Measurements from ENCODE around the gene AGBL4.
"Not testable (repeated sequence)": the region's sequence is repeated elsewhere in the genome, so short reads cannot be mapped to it uniquely, and the experiment has no call there.

Gene AGBL4

GRCh38 chr1:49435291-49435690 lies 588.5 kb downstream of the AGBL4 start:
- DNase-seq (ENCODE audit: low read depth in 2 of 2), result no peak

GRCh38 chr1:49424782-49425181 lies 599.0 kb downstream of the AGBL4 start:
- DNase-seq (ENCODE audit: low read depth in 2 of 2), result no peak

- DNase-seq (ENCODE audit: low read depth in 2 of 2), result no peak
Measured at GRCh38 chr1:49416758-49417157, 607.0 kb downstream of the AGBL4 start.

- DNase-seq (ENCODE audit: low read depth in 2 of 2), result no peak
Measured at GRCh38 chr1:49408346-49408745, 615.4 kb downstream of the AGBL4 start.

- no peak for DNase-seq (ENCODE audit: low read depth in 2 of 2)
Measured at GRCh38 chr1:49397086-49397485, 626.7 kb downstream of the AGBL4 start.

- no peak for DNase-seq (ENCODE audit: low read depth in 2 of 2)
Measured at GRCh38 chr1:49394200-49394599, 629.6 kb downstream of the AGBL4 start.

- no peak for DNase-seq (ENCODE audit: low read depth in 2 of 2)
Measured at GRCh38 chr1:49389699-49390098, 634.1 kb downstream of the AGBL4 start.

- DNase-seq (ENCODE audit: low read depth in 2 of 2), result no peak
Measured at GRCh38 chr1:49364676-49365075, 659.1 kb downstream of the AGBL4 start.

GRCh38 chr1:49363628-49364027 lies 660.1 kb downstream of the AGBL4 start:
- DNase-seq (ENCODE audit: low read depth in 2 of 2), result no peak

GRCh38 chr1:49358036-49358435 lies 665.7 kb downstream of the AGBL4 start:
- DNase-seq (ENCODE audit: low read depth in 2 of 2), result no peak

GRCh38 chr1:49356594-49356993 lies 667.2 kb downstream of the AGBL4 start:
- DNase-seq (ENCODE audit: low read depth in 2 of 2), result no peak

GRCh38 chr1:49351768-49352167 lies 672.0 kb downstream of the AGBL4 start:
- DNase-seq (ENCODE audit: low read depth in 2 of 2), result no peak

GRCh38 chr1:49346767-49347349 lies 676.9 kb downstream of the AGBL4 start:
- DNase-seq (ENCODE audit: low read depth in 2 of 2), result no peak

GRCh38 chr1:49340576-49340975 lies 683.2 kb downstream of the AGBL4 start:
- DNase-seq (ENCODE audit: low read depth in 2 of 2), result no peak

GRCh38 chr1:49339043-49339442 lies 684.7 kb downstream of the AGBL4 start:
- no peak for DNase-seq (ENCODE audit: low read depth in 2 of 2)

- no peak for DNase-seq (ENCODE audit: low read depth in 2 of 2)
Measured at GRCh38 chr1:49337251-49337650, 686.5 kb downstream of the AGBL4 start.

- no peak for DNase-seq (ENCODE audit: low read depth in 2 of 2)
Measured at GRCh38 chr1:49333906-49334305, 689.8 kb downstream of the AGBL4 start.

GRCh38 chr1:49331066-49331852 lies 692.5 kb downstream of the AGBL4 start:
- DNase-seq (ENCODE audit: low read depth in 2 of 2), result no peak

GRCh38 chr1:49323925-49324540 lies 699.7 kb downstream of the AGBL4 start:
- DNase-seq (ENCODE audit: low read depth in 2 of 2), result no peak

- DNase-seq (ENCODE audit: low read depth in 2 of 2), result not testable (repeated sequence)
Measured at GRCh38 chr1:49320493-49320892, 703.3 kb downstream of the AGBL4 start.

GRCh38 chr1:49319426-49319963 lies 704.3 kb downstream of the AGBL4 start:
- DNase-seq (ENCODE audit: low read depth in 2 of 2), result no peak

GRCh38 chr1:49318218-49318617 lies 705.5 kb downstream of the AGBL4 start:
- DNase-seq (ENCODE audit: low read depth in 2 of 2), result no peak

- no peak for DNase-seq (ENCODE audit: low read depth in 2 of 2)
Measured at GRCh38 chr1:49307457-49307856, 716.3 kb downstream of the AGBL4 start.

Measured in stimulated activated CD4-positive, alpha-beta T cell treated with anti-CD3 and anti-CD28 coated beads, Interleukin-12 subunit alpha, Interleukin-12 subunit beta, amount 100 ng/mL, for 24 hours (primary cell).